GM18505 (cell line): ENCODE results near the gene KIR2DL4.
"Not testable (repeated sequence)": the region's sequence is repeated elsewhere in the genome, so short reads cannot be mapped to it uniquely, and the experiment has no call there.

ENCODE experiments used
- ATAC-seq: cut with Tn5 transposase; IDR thresholded peaks from one replicate; pipeline ENCODE4 v1.9.1; 2021; ENCODE audit not compliant: unreplicated experiment
- POLR2A ChIP-seq: IDR thresholded peaks from 4 replicates; pipeline ENCODE4 v1.6.1; 2011; ENCODE audit warnings: borderline replicate concordance; ENCODE audit not compliant: insufficient read depth, insufficient read length; ENCODE audit errors: extremely low read depth

KIR2DL4 gene

DNA sequence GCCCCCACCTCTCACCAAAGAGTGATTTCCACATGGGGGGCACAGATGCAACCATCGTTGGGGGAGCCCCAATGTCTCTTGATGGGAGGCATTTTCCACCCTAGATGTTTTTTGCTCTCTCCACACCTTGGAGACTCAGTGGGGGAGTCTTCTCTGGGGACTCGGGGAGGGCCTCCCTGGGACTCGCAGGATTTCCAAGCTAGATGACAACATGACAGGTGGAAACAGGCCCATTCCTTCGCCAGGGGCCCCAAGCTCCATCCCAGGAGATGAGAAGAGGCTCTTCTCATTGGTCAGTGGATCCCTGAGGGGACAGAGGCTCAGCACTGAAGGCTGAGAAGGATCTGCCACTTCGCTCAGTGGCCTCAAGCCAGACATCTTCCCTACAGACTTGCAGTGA lies 12.7 kb upstream of the KIR2DL4 start:
- no peak for TF ChIP-seq POLR2A
- ATAC-seq: no peak

- TF ChIP-seq POLR2A: no peak
- ATAC-seq: no peak
Measured at GRCh38 chr19:54791476-54791875, 11.9 kb upstream of the KIR2DL4 start.

DNA sequence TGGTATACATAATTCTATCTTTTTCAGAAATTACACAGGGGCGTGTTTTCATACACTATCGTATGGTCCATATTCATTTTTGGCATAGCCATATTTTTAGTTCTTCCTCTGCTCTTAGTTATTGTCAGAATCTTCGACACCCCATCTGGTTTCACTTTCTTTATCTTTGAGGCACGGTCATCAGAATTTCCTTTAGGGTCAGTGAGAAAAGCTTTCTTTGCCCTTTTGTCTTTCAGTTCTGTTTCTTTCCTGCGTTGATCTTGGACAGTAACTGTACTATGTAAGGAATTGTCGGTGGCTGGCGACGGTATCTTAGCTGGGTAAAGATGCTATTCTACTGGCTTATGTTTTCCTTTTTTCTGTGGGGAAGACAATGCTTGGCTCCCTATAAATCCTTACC lies 10.6 kb upstream of the KIR2DL4 start:
- no peak for TF ChIP-seq POLR2A
- no peak for ATAC-seq

DNA sequence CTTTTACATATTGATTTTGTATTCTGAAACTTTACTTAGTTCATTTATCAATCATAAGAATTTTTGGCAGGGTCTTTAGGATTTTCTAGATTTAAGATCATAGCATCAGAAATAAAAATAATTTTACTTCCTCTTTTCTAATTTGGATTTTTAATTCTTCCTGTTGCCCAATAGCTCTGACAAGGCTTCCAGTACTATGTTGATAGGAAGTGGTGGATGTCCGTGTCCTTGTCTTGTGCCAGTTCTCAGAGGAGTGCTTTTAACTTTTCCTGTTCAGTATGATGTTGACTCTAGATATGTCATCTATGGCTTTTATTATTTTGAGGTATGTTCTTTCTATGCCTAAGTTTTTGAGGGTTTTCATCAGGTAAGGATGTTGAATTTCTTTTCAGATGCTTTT lies 7.7 kb upstream of the KIR2DL4 start:
- no peak for TF ChIP-seq POLR2A

GRCh38 chr19:54804101-54804500 lies 691 bp downstream of the KIR2DL4 start:
- no peak for ATAC-seq

More for the DNA sequence above, 7.7 kb upstream of the KIR2DL4 start:
- ATAC-seq: no peak

GRCh38 chr19:54804571-54804970 lies 1.2 kb downstream of the KIR2DL4 start:
- no peak for TF ChIP-seq POLR2A
- no peak for ATAC-seq

More at GRCh38 chr19:54804101-54804500, 691 bp downstream of the KIR2DL4 start:
- no peak for TF ChIP-seq POLR2A

DNA sequence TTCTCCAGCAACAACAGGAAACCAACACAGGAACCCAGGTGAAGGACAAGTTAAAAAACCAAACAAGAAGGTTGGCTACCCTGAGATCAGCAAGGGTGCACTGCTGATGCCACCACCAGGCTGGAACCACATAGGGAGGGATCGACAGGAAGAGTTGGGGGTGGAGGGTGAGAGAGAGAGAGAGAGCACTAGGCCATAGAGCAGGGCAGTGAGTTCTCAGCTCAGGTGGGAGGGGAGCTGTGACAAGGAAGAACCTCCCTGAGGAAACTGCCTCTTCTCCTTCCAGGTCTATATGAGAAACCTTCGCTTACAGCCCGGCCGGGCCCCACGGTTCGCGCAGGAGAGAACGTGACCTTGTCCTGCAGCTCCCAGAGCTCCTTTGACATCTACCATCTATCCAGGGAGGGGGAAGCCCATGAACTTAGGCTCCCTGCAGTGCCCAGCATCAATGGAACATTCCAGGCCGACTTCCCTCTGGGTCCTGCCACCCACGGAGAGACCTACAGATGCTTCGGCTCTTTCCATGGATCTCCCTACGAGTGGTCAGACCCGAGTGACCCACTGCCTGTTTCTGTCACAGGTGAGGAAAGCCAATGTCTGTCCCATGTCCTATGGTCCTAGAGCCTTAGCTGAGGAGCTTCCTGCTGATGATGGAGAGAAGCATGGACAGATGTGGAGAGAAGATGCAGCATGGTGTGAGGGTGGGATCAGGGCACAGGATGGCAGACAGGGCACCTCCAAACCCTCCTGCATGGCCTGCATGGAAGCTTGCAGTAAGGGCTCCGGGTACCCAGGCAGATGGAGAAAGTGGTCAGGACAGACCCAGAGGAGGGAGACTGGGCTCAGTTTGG lies 2.5 kb downstream of the KIR2DL4 start:
- no peak for ATAC-seq

GRCh38 chr19:54806516-54806838 lies 3.1 kb downstream of the KIR2DL4 start:
- no peak for TF ChIP-seq POLR2A
- no peak for ATAC-seq

More for the DNA sequence above, 2.5 kb downstream of the KIR2DL4 start:
- TF ChIP-seq POLR2A: no peak

- not testable (repeated sequence) for ATAC-seq
Measured at GRCh38 chr19:54814571-54814970, 11.2 kb downstream of the KIR2DL4 start.

DNA sequence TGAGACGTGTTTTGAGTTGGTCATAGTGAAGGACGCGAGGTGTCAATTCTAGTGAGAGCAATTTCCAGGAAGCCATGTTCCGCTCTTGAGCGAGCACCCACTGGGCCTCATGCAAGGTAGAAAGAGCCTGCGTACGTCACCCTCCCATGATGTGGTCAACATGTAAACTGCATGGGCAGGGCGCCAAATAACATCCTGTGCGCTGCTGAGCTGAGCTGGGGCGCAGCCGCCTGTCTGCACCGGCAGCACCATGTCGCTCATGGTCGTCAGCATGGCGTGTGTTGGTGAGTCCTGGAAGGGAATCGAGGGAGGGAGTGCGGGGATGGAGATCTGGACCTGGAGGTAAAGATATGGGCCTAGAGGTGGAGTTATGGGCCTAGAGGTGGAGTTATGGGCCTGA lies 12.8 kb downstream of the KIR2DL4 start, which contains the start of gene KIR3DL1:
Gene KIR3DL1 (plus strand): TSS at position 218 of the 400 bp plus-strand sequence.
- ATAC-seq: not testable (repeated sequence)

GRCh38 chr19:54817670-54818536 lies 14.5 kb downstream of the KIR2DL4 start:
- no peak for TF ChIP-seq POLR2A
- no peak for ATAC-seq

- ATAC-seq: not testable (repeated sequence)
Measured at GRCh38 chr19:54824416-54824815, 21.0 kb downstream of the KIR2DL4 start.

GRCh38 chr19:54825326-54825725 lies 21.9 kb downstream of the KIR2DL4 start:
- not testable (repeated sequence) for ATAC-seq

DNA sequence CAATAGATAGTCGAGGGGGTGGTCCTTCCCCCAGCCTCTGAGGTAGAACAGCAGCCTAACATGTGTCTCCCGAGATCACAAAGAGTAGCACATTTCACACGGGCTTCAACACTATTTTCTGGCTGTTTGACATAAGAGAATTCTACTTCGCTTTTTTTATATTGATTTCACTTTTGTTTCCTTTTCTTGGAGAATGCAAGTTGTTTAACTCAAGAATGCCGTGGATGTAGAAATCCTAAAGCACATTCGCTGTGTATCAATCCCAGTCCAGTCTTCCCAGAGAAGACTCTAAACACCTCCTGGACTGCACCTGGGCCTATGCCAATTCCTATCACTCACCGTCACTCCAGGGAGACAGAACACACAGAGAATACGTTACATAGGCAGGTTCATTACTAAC lies 24.7 kb downstream of the KIR2DL4 start:
- ATAC-seq: not testable (repeated sequence)

GRCh38 chr19:54832496-54832895 lies 29.1 kb downstream of the KIR2DL4 start, which contains the start of gene KIR2DS4:
TSS of gene KIR2DS4 (plus strand) at chr19:54832676.
- ATAC-seq: not testable (repeated sequence)

- not testable (repeated sequence) for ATAC-seq
Measured at GRCh38 chr19:54835126-54835525, 31.7 kb downstream of the KIR2DL4 start.

DNA sequence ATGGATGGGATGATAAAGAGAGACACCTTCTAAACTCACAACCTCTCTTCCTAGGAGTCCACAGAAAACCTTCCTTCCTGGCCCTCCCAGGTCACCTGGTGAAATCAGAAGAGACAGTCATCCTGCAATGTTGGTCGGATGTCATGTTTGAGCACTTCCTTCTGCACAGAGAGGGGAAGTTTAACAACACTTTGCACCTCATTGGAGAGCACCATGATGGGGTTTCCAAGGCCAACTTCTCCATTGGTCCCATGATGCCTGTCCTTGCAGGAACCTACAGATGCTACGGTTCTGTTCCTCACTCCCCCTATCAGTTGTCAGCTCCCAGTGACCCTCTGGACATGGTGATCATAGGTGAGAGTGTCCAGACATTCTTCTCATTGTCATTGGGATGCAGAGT lies 34.1 kb downstream of the KIR2DL4 start:
- not testable (repeated sequence) for ATAC-seq

GRCh38 chr19:54843171-54843570 lies 39.8 kb downstream of the KIR2DL4 start:
- not testable (repeated sequence) for ATAC-seq

DNA sequence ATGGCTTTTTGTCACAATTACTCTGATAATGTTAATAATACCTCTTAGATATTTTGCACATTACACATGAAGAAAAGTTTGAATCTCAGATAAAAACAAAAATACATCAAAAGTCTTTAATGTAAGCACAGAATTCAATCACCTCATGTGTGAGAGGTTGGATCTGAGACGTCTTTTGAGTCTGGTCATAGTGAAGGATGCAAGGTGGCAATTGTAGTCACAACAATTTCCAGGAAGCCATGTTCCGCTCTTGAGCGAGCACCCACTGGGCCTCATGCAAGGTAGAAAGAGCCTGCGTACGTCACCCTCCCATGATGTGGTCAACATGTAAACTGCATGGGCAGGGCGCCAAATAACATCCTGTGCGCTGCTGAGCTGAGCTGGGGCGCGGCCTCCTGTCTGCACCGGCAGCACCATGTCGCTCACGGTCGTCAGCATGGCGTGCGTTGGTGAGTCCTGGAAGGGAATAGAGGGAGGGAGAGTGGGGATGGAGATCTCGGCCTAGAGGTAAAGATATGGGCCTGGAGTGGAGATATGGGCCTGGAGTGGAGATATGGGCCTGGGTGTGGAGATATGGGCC lies 46.7 kb downstream of the KIR2DL4 start, which contains the start of gene KIR3DL2:
Gene KIR3DL2 (plus strand): TSS at position 383 of the 580 bp plus-strand sequence. CDS start 33 bp downstream, at position 416.
- not testable (repeated sequence) for ATAC-seq
